HFF-Myc (cell line): ENCODE results near the gene BIRC7.

Experiments
- DNase-seq: peaks from one replicate; pipeline ENCODE4 v3.0.0-alpha.2; 2011; ENCODE audit warnings: low read depth; ENCODE audit errors: extremely low read depth
- H3K4me3 ChIP-seq: replicated peaks from 2 replicates; pipeline ENCODE4 v1.5.1; 2011; ENCODE audit warnings: low read depth, mild to moderate bottlenecking, control low read depth, low read length
- CTCF ChIP-seq: IDR thresholded peaks from 2 replicates; pipeline ENCODE4 v1.5.1; 2012; ENCODE audit warnings: mild to moderate bottlenecking, low read depth, low read length, control low read depth; ENCODE audit errors: missing control alignments

BIRC7 gene

GRCh38 chr20:63288581-63289251 is 53.0 kb downstream of the BIRC7 start:
- no peak overlapping the region for H3K4me3 ChIP-seq
- no peak for DNase-seq
- no peak for TF ChIP-seq CTCF

GRCh38 chr20:63289311-63290135 is 53.8 kb downstream of the BIRC7 start:
- no peak overlapping the region for H3K4me3 ChIP-seq
- DNase-seq, result no peak
- no peak for TF ChIP-seq CTCF
